ENCODE measurements around the gene MTMR2.
A peak's percentile ranks its signal among the peaks of the same experiment; 100 is the strongest.

MTMR2 gene

GRCh38 chr11:95926726-95927125 lies 2.8 kb upstream of the MTMR2 start:
- Mint-ChIP-seq H3K36me3 (ENCODE audit: insufficient read depth) (peaks cover 4% of the 10 kb centered on the region), H3K9me3 (peaks cover 6 to 9% of the 10 kb centered on the region in 2 donors), H3K27me3 (peaks cover 16 to 29% of the 10 kb centered on the region in 2 donors), H3K4me3 (no peak overlapping the region), H3K4me1 (ENCODE audit: low read depth in 2 of 2) (peaks cover 13 to 31% of the 10 kb centered on the region in 2 donors), H3K27ac (no peak overlapping the region)
- DNase-seq (no peak), ATAC-seq (replicated peaks) (no peak)

GRCh38 chr11:95925011-95925410 lies 1.1 kb upstream of the MTMR2 start:
- peaks cover 4% of the 10 kb centered on the region for H3K36me3 Mint-ChIP-seq (ENCODE audit: insufficient read depth)
- peak overlapping the region in 1 of 2 donors; percentile 99 for H3K27ac Mint-ChIP-seq
- DNase-seq (no peak), ATAC-seq (replicated peaks) (no peak)
- H3K4me3 Mint-ChIP-seq = no peak overlapping the region
- H3K4me1 Mint-ChIP-seq (ENCODE audit: low read depth in 2 of 2) = peaks cover 15 to 31% of the 10 kb centered on the region in 2 donors
- H3K9me3 Mint-ChIP-seq = no peaks in the 10 kb centered on the region
- H3K27me3 Mint-ChIP-seq = peaks cover 5 to 20% of the 10 kb centered on the region in 2 donors

- Mint-ChIP-seq H3K4me1 (ENCODE audit: low read depth in 2 of 2) (peaks cover 15 to 31% of the 10 kb centered on the region in 2 donors), H3K36me3 (ENCODE audit: insufficient read depth) (peaks cover 4% of the 10 kb centered on the region), H3K27ac (peak overlapping the region; percentile 91 to 99), H3K27me3 (peaks cover 5 to 20% of the 10 kb centered on the region in 2 donors), H3K9me3 (no peaks in the 10 kb centered on the region), H3K4me3 (peak overlapping the region; percentile 88 to 95)
- DNase-seq = no peak
- peak; percentile 13 for ATAC-seq (replicated peaks)
Measured at GRCh38 chr11:95924414-95924760, 480 bp upstream of the MTMR2 start.

GRCh38 chr11:95923439-95923727 lies 524 bp downstream of the MTMR2 start:
- Mint-ChIP-seq H3K36me3 (ENCODE audit: insufficient read depth) (peaks cover 4% of the 10 kb centered on the region), H3K27ac (peak overlapping the region; percentile 91 to 99)

GRCh38 chr11:95922536-95923438 lies 1.1 kb downstream of the MTMR2 start:
- Mint-ChIP-seq H3K27ac (peak overlapping the region; percentile 91 to 99), H3K9me3 (no peaks in the 10 kb centered on the region), H3K4me3 (peak overlapping the region; percentile 88 to 95), H3K36me3 (ENCODE audit: insufficient read depth) (peaks cover 4% of the 10 kb centered on the region), H3K4me1 (ENCODE audit: low read depth in 2 of 2) (peaks cover 15 to 31% of the 10 kb centered on the region in 2 donors), H3K27me3 (peaks cover 5 to 11% of the 10 kb centered on the region in 2 donors)
- ATAC-seq (replicated peaks) = no peak
- DNase-seq = no peak

More at GRCh38 chr11:95923439-95923727, 524 bp downstream of the MTMR2 start:
- Mint-ChIP-seq H3K9me3 (no peaks in the 10 kb centered on the region), H3K4me1 (ENCODE audit: low read depth in 2 of 2) (peaks cover 15 to 31% of the 10 kb centered on the region in 2 donors), H3K27me3 (peaks cover 5 to 15% of the 10 kb centered on the region in 2 donors), H3K4me3 (peak overlapping the region; percentile 88 to 95)
- DNase-seq (no peak), ATAC-seq (replicated peaks) (peak; percentile 10)

GRCh38 chr11:95922099-95922498 lies 1.8 kb downstream of the MTMR2 start:
- ATAC-seq (replicated peaks) = no peak
- Mint-ChIP-seq H3K4me1 (ENCODE audit: low read depth in 2 of 2) (peaks cover 15 to 35% of the 10 kb centered on the region in 2 donors), H3K36me3 (ENCODE audit: insufficient read depth) (peaks cover 4% of the 10 kb centered on the region), H3K27me3 (peaks cover 5 to 10% of the 10 kb centered on the region in 2 donors), H3K9me3 (no peaks in the 10 kb centered on the region), H3K4me3 (peak overlapping the region; percentile 11 to 95), H3K27ac (peak overlapping the region; percentile 9 to 99)
- no peak for DNase-seq

- Mint-ChIP-seq H3K27ac (peak overlapping the region in 1 of 2 donors; percentile 44), H3K36me3 (ENCODE audit: insufficient read depth) (peaks cover 4% of the 10 kb centered on the region), H3K4me3 (no peak overlapping the region), H3K27me3 (no peaks in the 10 kb centered on the region), H3K4me1 (ENCODE audit: low read depth in 2 of 2) (peaks cover 18 to 35% of the 10 kb centered on the region in 2 donors), H3K9me3 (no peaks in the 10 kb centered on the region)
- ATAC-seq (replicated peaks) = no peak
- DNase-seq = no peak
Measured at GRCh38 chr11:95920460-95921105, 3.3 kb downstream of the MTMR2 start.

GRCh38 chr11:95919514-95919913 lies 4.4 kb downstream of the MTMR2 start:
- Mint-ChIP-seq H3K4me1 (ENCODE audit: low read depth in 2 of 2) (peaks cover 19 to 29% of the 10 kb centered on the region in 2 donors), H3K27me3 (no peaks in the 10 kb centered on the region), H3K4me3 (no peak overlapping the region), H3K36me3 (ENCODE audit: insufficient read depth) (peaks cover 4% of the 10 kb centered on the region), H3K27ac (no peak overlapping the region), H3K9me3 (no peaks in the 10 kb centered on the region)
- no peak for DNase-seq
- no peak for ATAC-seq (replicated peaks)

GRCh38 chr11:95918720-95919119 lies 5.2 kb downstream of the MTMR2 start:
- peaks cover 19 to 26% of the 10 kb centered on the region in 2 donors for H3K4me1 Mint-ChIP-seq (ENCODE audit: low read depth in 2 of 2)
- no peak overlapping the region for H3K27ac Mint-ChIP-seq
- no peaks in the 10 kb centered on the region for H3K9me3 Mint-ChIP-seq
- DNase-seq (no peak), ATAC-seq (replicated peaks) (no peak)
- no peak overlapping the region for H3K4me3 Mint-ChIP-seq
- no peaks in the 10 kb centered on the region for H3K27me3 Mint-ChIP-seq
- H3K36me3 Mint-ChIP-seq (ENCODE audit: insufficient read depth) = peaks cover 4% of the 10 kb centered on the region

GRCh38 chr11:95918056-95918455 lies 5.9 kb downstream of the MTMR2 start:
- no peak for ATAC-seq (replicated peaks)
- Mint-ChIP-seq H3K36me3 (ENCODE audit: insufficient read depth) (peaks cover 1% of the 10 kb centered on the region), H3K27ac (no peak overlapping the region)

GRCh38 chr11:95917193-95918036 lies 6.5 kb downstream of the MTMR2 start:
- Mint-ChIP-seq H3K4me1 (ENCODE audit: low read depth in 2 of 2) (peaks cover 19 to 23% of the 10 kb centered on the region in 2 donors), H3K27ac (no peak overlapping the region), H3K4me3 (no peak overlapping the region), H3K36me3 (ENCODE audit: insufficient read depth) (no peaks in the 10 kb centered on the region), H3K27me3 (no peaks in the 10 kb centered on the region), H3K9me3 (no peaks in the 10 kb centered on the region)
- ATAC-seq (replicated peaks) (no peak), DNase-seq (no peak)

More at GRCh38 chr11:95918056-95918455, 5.9 kb downstream of the MTMR2 start:
- H3K27me3 Mint-ChIP-seq = no peaks in the 10 kb centered on the region
- DNase-seq = no peak
- peaks cover 22 to 28% of the 10 kb centered on the region in 2 donors for H3K4me1 Mint-ChIP-seq (ENCODE audit: low read depth in 2 of 2)
- no peaks in the 10 kb centered on the region for H3K9me3 Mint-ChIP-seq
- no peak overlapping the region for H3K4me3 Mint-ChIP-seq

- H3K27ac Mint-ChIP-seq = no peak overlapping the region
- no peak overlapping the region for H3K4me3 Mint-ChIP-seq
- no peaks in the 10 kb centered on the region for H3K36me3 Mint-ChIP-seq (ENCODE audit: insufficient read depth)
- H3K27me3 Mint-ChIP-seq = no peaks in the 10 kb centered on the region
- no peak for DNase-seq
- H3K9me3 Mint-ChIP-seq = no peaks in the 10 kb centered on the region
- ATAC-seq (replicated peaks) = no peak
- peaks cover 16 to 19% of the 10 kb centered on the region in 2 donors for H3K4me1 Mint-ChIP-seq (ENCODE audit: low read depth in 2 of 2)
Measured at GRCh38 chr11:95916049-95916448, 7.9 kb downstream of the MTMR2 start.

- no peaks in the 10 kb centered on the region for H3K36me3 Mint-ChIP-seq (ENCODE audit: insufficient read depth)
- ATAC-seq (replicated peaks) (no peak), DNase-seq (no peak)
- H3K27me3 Mint-ChIP-seq = no peaks in the 10 kb centered on the region
- H3K9me3 Mint-ChIP-seq = no peaks in the 10 kb centered on the region
- H3K4me1 Mint-ChIP-seq (ENCODE audit: low read depth in 2 of 2) = peaks cover 16 to 20% of the 10 kb centered on the region in 2 donors
- H3K4me3 Mint-ChIP-seq = no peak overlapping the region
- peak overlapping the region in 1 of 2 donors; percentile 75 for H3K27ac Mint-ChIP-seq
Measured at GRCh38 chr11:95915051-95915450, 8.9 kb downstream of the MTMR2 start.
